Esophagus muscularis mucosa (tissue), 3 donors: ENCODE measurements around the gene C11orf68.

Experiments used
- CTCF ChIP-seq, 3 experiments: fragments of 200-600 bp in 2 of 3; fragments of 450-650 bp in 1 of 3; sonication (generic) in 2 of 3; IDR thresholded peaks; one replicate each; pipeline ENCODE4 v1.5.1; 2017 to 2019; ENCODE audit warnings: antibody characterized with exemption in 3 of 3, mild to moderate bottlenecking in 2 of 3, moderate library complexity in 1 of 3
- POLR2A ChIP-seq: fragments of 450-650 bp; IDR thresholded peaks from one replicate; pipeline ENCODE4 v1.6.1; 2017; ENCODE audit warnings: antibody characterized with exemption, moderate library complexity, mild to moderate bottlenecking, low read depth
- POLR2AphosphoS5 ChIP-seq, 2 donors: sonication (generic); formaldehyde crosslinking; IDR thresholded peaks; one replicate each; pipeline ENCODE4 v1.6.1; 2017; ENCODE audit warnings: antibody characterized with exemption in 2 of 2

GRCh38 chr11:65890324-65891218, 28.3 kb downstream of the C11orf68 start, which contains the start of gene CCDC85B:
- TF ChIP-seq CTCF (IDR thresholded peaks at IDR 0.05) (peak in 2 of 3 experiments; percentile 9 to 22), POLR2AphosphoS5 (IDR thresholded peaks at IDR 0.05) (peak; percentile 94 to 99), POLR2A (peak; percentile 87)
